ENCODE measurements around the gene DNAJC12. TPM values are rescaled to one million over a fixed set of nuclear protein-coding genes. Genes with fewer than 3 reads are reported as not detected.
A peak's percentile ranks its signal among the peaks of the same experiment; 100 is the strongest.
"Not testable (repeated sequence)": the region's sequence is repeated elsewhere in the genome, so short reads cannot be mapped to it uniquely, and the experiment has no call there.

DNAJC12 gene
- polyA plus RNA-seq (ENCODE audit: insufficient read length in 4 of 4) = 10 to 100 TPM; 12.1 to 16.0 (median 14.5) TPM

DNA sequence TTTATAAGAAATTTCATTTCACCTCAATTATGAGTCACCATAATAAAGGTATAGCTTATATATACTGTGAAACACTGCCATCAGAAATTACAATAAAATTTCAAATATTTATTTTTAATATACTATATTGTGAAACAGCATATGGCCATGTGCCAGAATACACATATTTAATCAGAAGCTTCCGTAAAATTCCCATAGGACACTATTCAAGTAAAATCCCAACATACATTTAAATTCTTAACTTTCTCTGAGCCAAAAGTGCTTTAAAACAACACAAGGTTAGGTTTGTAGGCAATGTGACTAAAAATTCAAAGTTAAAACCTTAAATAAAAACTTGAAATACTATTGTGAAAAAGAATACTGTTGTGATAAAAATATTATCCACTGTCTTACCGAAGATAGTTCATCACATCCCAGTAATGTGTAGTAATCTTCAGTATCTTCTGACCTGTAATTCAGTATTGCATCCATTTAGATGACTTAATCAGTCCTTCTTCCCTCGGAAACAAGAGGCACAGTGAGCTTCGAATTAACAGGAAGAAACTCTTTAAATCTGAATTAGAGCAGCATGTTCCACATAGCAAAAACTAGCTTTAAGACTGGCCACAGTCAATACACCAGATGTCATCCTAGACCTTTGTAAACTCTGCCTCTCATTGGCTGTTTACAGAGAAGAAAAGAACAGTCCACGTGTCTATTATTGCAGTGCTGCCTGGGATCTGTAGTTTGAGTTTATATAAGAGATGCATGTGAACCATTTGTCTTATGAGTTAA lies at the start of gene DNAJC12:
Gene DNAJC12 (minus strand): TSS at position 648 of the 774 bp plus-strand sequence. CDS start 177 bp downstream, at position 471.
- DNase-seq (ENCODE audit: low read depth in 4 of 4, low spot score in 3 of 4) = peak in 3 of 4 donors; percentile 36 to 55 (median 53)

DNA sequence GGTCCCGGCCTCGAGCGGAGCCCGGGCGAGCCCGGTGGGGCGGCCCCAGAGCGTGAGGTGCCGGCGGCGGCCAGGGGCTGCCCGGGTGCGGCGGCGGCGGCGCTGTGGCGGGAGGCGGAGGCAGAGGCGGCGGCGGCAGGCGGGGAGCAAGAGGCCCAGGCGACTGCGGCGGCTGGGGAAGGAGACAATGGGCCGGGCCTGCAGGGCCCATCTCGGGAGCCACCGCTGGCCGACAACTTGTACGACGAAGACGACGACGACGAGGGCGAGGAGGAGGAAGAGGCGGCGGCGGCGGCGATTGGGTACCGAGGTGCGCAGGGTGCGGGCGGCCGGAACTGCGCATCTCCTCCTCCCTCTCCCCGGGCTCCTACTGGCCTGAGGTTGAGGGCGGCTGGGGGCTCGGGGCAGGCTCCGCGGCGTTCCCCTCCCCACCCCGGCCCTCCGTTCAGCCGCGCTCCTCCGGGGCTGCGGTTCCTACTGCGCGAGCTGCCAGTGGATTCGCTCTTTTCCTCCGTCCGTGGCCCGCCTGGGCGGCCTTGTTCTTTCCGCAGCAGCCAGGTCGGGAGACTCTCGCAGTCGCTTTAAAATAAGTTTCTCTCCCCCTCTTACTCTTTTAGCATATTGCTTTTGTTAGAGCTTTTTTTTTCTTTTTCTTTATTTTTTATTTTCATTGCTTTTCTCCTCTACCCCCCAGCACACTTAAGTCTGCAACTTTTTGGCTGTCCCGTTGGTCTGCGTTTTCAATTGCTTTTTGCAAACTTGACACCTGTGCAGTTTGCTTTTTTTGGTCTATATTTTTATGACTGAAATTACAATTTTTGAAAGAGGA lies 47.1 kb upstream of the DNAJC12 start:
- peak; percentile 42 to 56 (median 49) for DNase-seq (ENCODE audit: low read depth in 4 of 4, low spot score in 3 of 4)

- peak; percentile 83 to 91 (median 88) for DNase-seq (ENCODE audit: low read depth in 4 of 4, low spot score in 3 of 4)
Measured at GRCh38 chr10:67884313-67884841, 46.4 kb upstream of the DNAJC12 start, which contains the start of gene SIRT1. TSS of gene SIRT1 (plus strand) at chr10:67884656. CDS start at chr10:67884722, 66 bp downstream.

DNA sequence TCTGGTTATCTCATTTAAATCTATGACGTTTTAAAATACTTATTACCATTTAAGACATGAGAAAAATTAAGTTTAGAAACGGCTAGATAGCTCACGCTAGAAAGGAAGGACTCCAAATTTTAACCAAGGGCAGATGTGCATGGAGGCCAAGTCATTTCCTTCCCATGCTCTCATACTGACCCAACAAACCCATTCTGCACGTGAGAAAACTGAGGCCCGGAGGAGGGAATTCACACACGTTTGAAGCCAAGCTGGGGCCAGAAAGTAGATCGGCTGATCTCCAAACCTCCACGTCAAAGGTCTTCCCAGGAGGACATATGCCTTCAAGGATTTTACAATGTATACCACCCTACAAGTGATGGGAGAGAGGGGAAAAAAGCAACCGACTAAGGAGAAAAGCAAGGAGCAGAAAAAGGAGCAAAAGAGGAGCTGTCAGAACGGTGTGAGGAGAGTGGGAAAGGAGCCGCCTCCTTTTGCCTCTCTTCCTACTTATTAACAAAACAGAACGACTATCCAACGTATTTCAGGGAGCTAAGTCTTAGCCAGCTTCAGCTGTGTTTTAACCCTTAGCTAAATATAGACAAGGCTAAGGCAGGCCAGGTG lies 45.8 kb upstream of the DNAJC12 start:
- peak in 2 of 4 donors; percentile 5 to 12 for DNase-seq (ENCODE audit: low read depth in 4 of 4, low spot score in 3 of 4)

- DNase-seq (ENCODE audit: low read depth in 4 of 4, low spot score in 3 of 4) = no peak
Measured at GRCh38 chr10:67878133-67878532, 40.1 kb upstream of the DNAJC12 start.

DNA sequence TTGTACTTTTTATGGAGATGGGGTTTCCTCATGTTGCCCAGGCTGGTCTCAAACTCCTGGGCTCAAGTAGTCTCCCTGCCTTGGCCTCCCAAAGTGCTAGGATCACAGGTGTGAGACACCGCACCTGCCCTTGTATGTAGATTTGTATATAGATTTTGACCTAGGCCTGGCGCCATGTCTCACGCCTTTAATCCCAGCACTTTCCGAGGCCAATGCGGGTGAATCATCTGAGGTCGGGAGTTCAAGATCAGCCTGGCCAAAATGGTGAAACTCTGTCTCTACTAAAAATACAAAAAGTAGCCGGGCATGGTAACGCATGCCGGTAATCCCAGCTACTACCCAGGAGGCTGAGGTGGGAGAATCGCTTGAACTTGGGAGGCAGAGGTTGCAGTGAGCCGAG lies 39.4 kb upstream of the DNAJC12 start:
- DNase-seq (ENCODE audit: low read depth in 4 of 4, low spot score in 3 of 4) = not testable (repeated sequence)

DNA sequence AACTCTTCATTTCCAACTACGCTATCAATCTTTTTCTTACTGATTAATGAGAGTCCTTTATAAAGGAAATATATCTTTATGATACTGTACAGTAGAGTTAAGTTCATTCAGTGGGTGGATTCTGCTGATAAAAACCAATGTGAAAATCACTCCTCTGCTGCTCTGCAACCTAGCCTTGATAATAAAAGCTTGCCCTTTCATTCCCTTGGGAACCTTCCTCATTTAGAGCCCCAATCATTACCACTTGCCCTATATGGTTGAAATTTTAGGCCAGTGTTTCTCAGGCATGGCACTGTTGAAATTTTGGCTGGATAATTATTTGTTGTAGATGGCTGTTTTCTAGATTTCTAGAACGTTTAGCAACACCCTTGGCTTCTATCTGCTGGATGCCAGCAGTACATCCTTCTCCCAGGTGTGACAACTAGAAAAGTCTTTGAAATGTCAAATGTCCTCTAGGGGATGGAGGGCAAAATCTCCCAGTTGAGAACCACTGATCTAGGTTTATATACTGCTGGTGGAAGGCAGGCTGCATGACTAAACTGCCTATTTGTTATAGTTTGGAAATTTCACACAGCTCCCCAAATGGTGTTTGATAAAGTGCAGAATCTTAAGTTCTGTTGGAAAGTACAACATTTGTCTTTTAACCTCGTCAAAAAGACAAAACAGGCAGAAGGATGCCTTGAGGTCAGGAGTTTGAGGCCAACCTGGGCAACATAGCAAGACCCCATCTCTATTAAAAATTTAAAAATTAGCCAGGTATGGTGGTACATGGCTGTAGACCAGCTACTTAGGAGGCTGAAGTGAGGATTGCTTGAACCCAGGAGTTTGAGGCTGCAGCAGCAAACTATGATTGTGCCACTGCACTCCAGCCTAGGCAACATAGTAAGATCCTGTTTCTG lies 37.6 kb upstream of the DNAJC12 start:
- DNase-seq (ENCODE audit: low read depth in 4 of 4, low spot score in 3 of 4) = no peak

GRCh38 chr10:67869996-67870395 lies 32.0 kb upstream of the DNAJC12 start:
- no peak for DNase-seq (ENCODE audit: low read depth in 4 of 4, low spot score in 3 of 4)

GRCh38 chr10:67868132-67868531 lies 30.1 kb upstream of the DNAJC12 start:
- DNase-seq (ENCODE audit: low read depth in 4 of 4, low spot score in 3 of 4) = no peak

- no peak for DNase-seq (ENCODE audit: low read depth in 4 of 4, low spot score in 3 of 4)
Measured at GRCh38 chr10:67864607-67865371, 26.8 kb upstream of the DNAJC12 start.

- DNase-seq (ENCODE audit: low read depth in 4 of 4, low spot score in 3 of 4) = no peak
Measured at GRCh38 chr10:67863094-67863493, 25.1 kb upstream of the DNAJC12 start.

GRCh38 chr10:67861750-67862432 lies 23.9 kb upstream of the DNAJC12 start:
- DNase-seq (ENCODE audit: low read depth in 4 of 4, low spot score in 3 of 4) = no peak

DNA sequence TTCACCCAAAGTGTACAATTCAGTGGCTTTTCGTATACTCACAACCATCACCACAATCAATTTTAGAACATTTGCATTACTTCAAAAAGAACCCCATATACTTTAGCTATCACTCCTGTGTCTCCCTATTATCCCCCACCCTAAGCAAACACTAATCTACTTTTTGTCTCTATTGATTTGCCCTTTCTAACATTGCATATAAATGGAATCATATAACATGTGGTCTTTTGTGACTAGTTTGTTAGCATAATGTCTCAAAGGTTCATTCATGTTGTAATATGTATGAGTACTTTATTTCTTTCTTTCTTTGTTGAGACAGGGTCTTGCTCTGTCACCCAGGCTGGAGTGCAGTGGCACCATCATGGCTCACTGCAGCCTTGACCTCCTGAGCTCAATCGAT lies 21.0 kb upstream of the DNAJC12 start:
- no peak for DNase-seq (ENCODE audit: low read depth in 4 of 4, low spot score in 3 of 4)

GRCh38 chr10:67853512-67853911 lies 15.5 kb upstream of the DNAJC12 start:
- DNase-seq (ENCODE audit: low read depth in 4 of 4, low spot score in 3 of 4) = no peak

DNA sequence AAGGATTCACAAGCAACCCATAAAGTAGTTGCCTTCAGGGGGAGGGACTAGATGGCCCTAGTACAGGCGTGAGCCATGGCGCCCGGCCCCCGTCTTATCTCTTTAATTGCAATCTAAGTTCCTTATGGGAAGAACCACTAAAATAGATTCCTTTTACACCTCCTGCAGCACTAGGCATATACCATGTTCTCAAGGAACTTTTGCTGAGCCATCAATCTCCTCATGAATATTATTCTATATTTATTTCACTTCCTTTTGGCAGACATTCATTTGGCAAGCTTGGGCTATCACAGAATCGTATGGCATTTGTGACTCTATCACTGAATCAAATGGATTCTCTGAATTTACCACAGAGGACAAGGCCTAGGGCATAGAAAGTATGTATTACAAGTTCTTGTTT lies 14.8 kb upstream of the DNAJC12 start:
- no peak for DNase-seq (ENCODE audit: low read depth in 4 of 4, low spot score in 3 of 4)

- DNase-seq (ENCODE audit: low read depth in 4 of 4, low spot score in 3 of 4) = no peak
Measured at GRCh38 chr10:67851186-67851585, 13.2 kb upstream of the DNAJC12 start.

GRCh38 chr10:67849331-67850011 lies 11.5 kb upstream of the DNAJC12 start:
- DNase-seq (ENCODE audit: low read depth in 4 of 4, low spot score in 3 of 4) = peak; percentile 85 to 90 (median 88)

GRCh38 chr10:67843284-67843683 lies 5.3 kb upstream of the DNAJC12 start:
- no peak for DNase-seq (ENCODE audit: low read depth in 4 of 4, low spot score in 3 of 4)
